ENCODE results near the gene CENPN. TPM values are rescaled to one million over a fixed set of nuclear protein-coding genes. Genes with fewer than 3 reads are reported as not detected.

Gene CENPN
- total RNA-seq, 4 donors from 2014 or later = 3.8 to 5.2 (median 4.9) TPM

GRCh38 chr16:80976946-80977345 is 30.1 kb upstream of the CENPN start:
- H3K4me3 ChIP-seq (ENCODE audit: low read depth, poor library complexity, severe bottlenecking) = no peak overlapping the region
- intact Hi-C loops (cut with DNase I; ENCODE audit: low total_unique reads) = no loop called here
- WGBS, 2 donors = 95 to 100% methylated on average over 1 of the region's 1 CpG
- DNase-seq (ENCODE audit: low spot score in 2 of 2) = no peak
- TF ChIP-seq, protein P1, sequence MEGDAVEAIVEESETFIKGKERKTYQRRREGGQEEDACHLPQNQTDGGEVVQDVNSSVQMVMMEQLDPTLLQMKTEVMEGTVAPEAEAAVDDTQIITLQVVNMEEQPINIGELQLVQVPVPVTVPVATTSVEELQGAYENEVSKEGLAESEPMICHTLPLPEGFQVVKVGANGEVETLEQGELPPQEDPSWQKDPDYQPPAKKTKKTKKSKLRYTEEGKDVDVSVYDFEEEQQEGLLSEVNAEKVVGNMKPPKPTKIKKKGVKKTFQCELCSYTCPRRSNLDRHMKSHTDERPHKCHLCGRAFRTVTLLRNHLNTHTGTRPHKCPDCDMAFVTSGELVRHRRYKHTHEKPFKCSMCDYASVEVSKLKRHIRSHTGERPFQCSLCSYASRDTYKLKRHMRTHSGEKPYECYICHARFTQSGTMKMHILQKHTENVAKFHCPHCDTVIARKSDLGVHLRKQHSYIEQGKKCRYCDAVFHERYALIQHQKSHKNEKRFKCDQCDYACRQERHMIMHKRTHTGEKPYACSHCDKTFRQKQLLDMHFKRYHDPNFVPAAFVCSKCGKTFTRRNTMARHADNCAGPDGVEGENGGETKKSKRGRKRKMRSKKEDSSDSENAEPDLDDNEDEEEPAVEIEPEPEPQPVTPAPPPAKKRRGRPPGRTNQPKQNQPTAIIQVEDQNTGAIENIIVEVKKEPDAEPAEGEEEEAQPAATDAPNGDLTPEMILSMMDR (IDR thresholded peaks at IDR 0.05) = no peak
- no peak for TF ChIP-seq POLR2A (IDR thresholded peaks at IDR 0.05)

GRCh38 chr16:80981103-80981502 is 25.9 kb upstream of the CENPN start:
- no peak for TF ChIP-seq POLR2A (IDR thresholded peaks at IDR 0.05)
- TF ChIP-seq, protein P1 (IDR thresholded peaks at IDR 0.05) = no peak
- intact Hi-C loops (cut with DNase I; ENCODE audit: low total_unique reads) = no loop called here
- DNase-seq (ENCODE audit: low spot score in 2 of 2) = no peak
- no peak overlapping the region for H3K4me3 ChIP-seq (ENCODE audit: low read depth, poor library complexity, severe bottlenecking)

DNA sequence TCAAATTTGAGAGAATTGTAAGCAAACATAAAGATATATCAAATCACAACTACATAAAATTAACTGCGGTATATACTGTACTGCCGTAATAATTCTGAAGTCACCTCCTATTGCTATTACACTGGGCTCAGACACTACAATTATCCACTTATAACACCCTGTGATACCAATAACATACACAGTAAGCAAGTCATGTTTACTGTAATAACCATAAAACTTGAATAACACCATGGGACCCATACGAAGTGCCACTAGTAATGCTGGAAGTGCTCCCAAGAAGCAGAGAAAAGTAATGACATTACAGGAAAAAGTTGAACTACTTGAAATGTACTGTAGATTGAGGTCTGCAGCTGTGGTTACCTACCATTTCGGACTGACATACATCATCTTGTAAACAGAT is 24.4 kb upstream of the CENPN start:
- TF ChIP-seq, protein P1 (IDR thresholded peaks at IDR 0.05) = no peak
- no peak for TF ChIP-seq POLR2A (IDR thresholded peaks at IDR 0.05)
- intact Hi-C loops (cut with DNase I; ENCODE audit: low total_unique reads) = no loop called here
- 71 to 72% methylated on average over 4 of the region's 4 CpGs for WGBS, 2 donors
- no peak for DNase-seq (ENCODE audit: low spot score in 2 of 2)
- H3K4me3 ChIP-seq (ENCODE audit: low read depth, poor library complexity, severe bottlenecking) = no peak overlapping the region

DNA sequence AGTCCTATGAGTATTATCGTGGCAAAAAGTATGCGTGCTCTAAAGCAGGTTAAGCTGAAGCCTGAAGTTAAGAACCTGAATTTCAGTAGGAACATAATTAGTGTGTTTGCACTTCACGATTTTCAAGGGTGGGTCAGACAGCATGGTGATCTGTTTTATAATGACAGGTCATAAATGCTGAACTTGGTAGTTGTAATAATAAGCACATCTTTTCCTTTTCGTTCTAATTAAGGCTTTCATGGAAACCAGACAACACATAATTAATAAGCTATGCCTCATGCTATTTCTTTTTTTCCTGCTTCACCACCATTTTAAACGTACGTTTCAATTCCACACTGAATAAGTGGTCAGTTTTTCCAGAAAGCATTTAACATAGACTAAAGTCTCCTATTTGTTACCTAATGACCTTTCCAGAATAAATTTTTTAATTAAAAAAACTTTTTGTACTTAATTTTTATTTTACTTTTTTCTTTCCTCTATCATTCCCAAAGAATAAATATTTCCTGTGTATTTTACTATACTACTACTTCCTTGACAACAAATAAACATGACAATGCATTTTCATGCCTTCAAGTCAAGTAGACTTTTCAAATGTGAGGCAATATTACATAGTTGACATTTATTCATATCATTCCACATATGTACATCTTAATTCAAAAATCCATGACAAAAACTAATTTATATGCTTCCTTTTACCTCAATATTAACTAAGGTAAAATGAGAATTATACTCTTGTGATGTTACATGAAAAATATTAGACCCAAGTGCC is 22.7 kb upstream of the CENPN start:
- 75 to 78% methylated on average over 6 of the region's 6 CpGs for WGBS, 2 donors
- intact Hi-C loops (cut with DNase I; ENCODE audit: low total_unique reads) = no loop called here
- DNase-seq (ENCODE audit: low spot score in 2 of 2) = no peak
- TF ChIP-seq, protein P1 (IDR thresholded peaks at IDR 0.05) = no peak
- TF ChIP-seq POLR2A (IDR thresholded peaks at IDR 0.05) = no peak
- H3K4me3 ChIP-seq (ENCODE audit: low read depth, poor library complexity, severe bottlenecking) = no peak overlapping the region

GRCh38 chr16:80985611-80986010 is 21.4 kb upstream of the CENPN start:
- H3K4me3 ChIP-seq (ENCODE audit: low read depth, poor library complexity, severe bottlenecking) = no peak overlapping the region
- TF ChIP-seq POLR2A (IDR thresholded peaks at IDR 0.05) = no peak
- TF ChIP-seq, protein P1 (IDR thresholded peaks at IDR 0.05) = no peak
- no peak for DNase-seq (ENCODE audit: low spot score in 2 of 2)
- 61 to 76% methylated on average over 2 of the region's 2 CpGs for WGBS, 2 donors
- intact Hi-C loops (cut with DNase I; ENCODE audit: low total_unique reads) = no loop called here

- no peak overlapping the region for H3K4me3 ChIP-seq (ENCODE audit: low read depth, poor library complexity, severe bottlenecking)
- TF ChIP-seq POLR2A (IDR thresholded peaks at IDR 0.05) = no peak
- TF ChIP-seq, protein P1 (IDR thresholded peaks at IDR 0.05) = no peak
- DNase-seq (ENCODE audit: low spot score in 2 of 2) = no peak
- intact Hi-C loops (cut with DNase I; ENCODE audit: low total_unique reads) = no loop called here
- WGBS, 2 donors = 80 to 86% methylated on average over 2 of the region's 2 CpGs
These were observed 20.5 kb upstream of the CENPN start for GRCh38 chr16:80986557-80986956.
